ENCODE results near the gene RFPL2. TPM values are rescaled to one million over a fixed set of nuclear protein-coding genes. Genes with fewer than 3 reads are reported as not detected.
"Not testable (repeated sequence)": the region's sequence is repeated elsewhere in the genome, so short reads cannot be mapped to it uniquely, and the experiment has no call there.

The RFPL2 gene
- total RNA-seq, 1 donor: 0.10 TPM

DNA sequence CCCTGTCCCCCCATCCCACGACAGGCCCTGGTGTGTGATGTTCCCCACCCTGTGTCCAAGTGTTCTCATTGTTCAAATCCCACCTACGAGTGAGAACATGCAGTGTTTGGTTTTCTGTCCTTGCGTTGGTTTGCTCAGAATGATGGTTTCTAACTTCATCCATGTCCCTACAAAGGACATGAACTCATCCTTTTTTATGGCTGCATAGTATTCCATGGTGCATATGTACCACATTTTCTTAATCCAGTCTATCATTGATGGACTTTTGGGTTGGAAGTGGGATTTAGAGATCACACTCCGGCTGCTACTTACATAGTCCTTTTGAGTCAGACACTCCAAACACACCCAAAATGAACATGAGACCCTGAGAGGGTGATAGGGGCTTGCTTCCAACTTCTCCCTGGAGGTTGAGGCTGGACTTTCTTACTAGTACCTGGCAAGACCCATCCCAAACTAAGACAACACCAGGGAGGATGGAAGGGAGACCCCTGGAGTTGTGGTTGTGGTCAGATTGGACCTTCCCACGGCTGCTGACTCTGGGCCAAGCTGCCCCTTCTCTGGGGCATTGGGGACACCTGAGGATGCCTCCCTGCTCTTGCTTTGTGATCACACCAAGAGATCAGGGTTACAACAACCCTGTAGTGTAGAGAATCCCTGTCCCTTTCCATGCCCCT is 7.2 kb downstream of the RFPL2 start:
- H3K4me1 ChIP-seq (ENCODE audit: insufficient read depth, low read length): peaks cover 19% of the 10 kb centered on the region
- H3K4me3 ChIP-seq (ENCODE audit: low read length); H3K27me3 ChIP-seq (ENCODE audit: insufficient read depth, low read length); H3K9me3 ChIP-seq (ENCODE audit: low read depth, low read length): not testable (repeated sequence)

GRCh38 chr22:32195900-32196299 is 9.0 kb downstream of the RFPL2 start:
- H3K9me3 ChIP-seq (ENCODE audit: low read depth, low read length); H3K4me1 ChIP-seq (ENCODE audit: insufficient read depth, low read length); H3K4me3 ChIP-seq (ENCODE audit: low read length); H3K27me3 ChIP-seq (ENCODE audit: insufficient read depth, low read length): not testable (repeated sequence)

DNA sequence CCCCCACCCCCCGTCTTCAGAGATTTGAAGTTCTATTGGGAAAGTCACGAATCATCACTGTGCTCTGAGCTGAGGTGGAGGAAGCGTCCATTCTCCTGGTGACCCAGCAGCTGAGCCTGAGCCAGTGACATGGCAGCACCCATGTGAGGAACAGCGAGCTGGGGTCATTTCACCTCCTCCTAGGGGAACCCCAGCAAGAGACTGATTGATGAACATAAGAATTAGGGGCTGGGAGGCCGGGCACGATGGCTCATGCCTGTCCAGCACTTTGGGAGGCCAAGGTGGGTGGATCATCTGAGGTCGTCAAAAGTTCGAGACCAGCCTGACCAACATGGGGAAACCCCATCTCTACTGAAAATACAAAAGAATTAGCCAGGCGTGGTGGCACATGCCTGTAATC is 11.5 kb downstream of the RFPL2 start:
- not testable (repeated sequence) for H3K4me3 ChIP-seq (ENCODE audit: low read length); H3K4me1 ChIP-seq (ENCODE audit: insufficient read depth, low read length); H3K9me3 ChIP-seq (ENCODE audit: low read depth, low read length); H3K27me3 ChIP-seq (ENCODE audit: insufficient read depth, low read length)

DNA sequence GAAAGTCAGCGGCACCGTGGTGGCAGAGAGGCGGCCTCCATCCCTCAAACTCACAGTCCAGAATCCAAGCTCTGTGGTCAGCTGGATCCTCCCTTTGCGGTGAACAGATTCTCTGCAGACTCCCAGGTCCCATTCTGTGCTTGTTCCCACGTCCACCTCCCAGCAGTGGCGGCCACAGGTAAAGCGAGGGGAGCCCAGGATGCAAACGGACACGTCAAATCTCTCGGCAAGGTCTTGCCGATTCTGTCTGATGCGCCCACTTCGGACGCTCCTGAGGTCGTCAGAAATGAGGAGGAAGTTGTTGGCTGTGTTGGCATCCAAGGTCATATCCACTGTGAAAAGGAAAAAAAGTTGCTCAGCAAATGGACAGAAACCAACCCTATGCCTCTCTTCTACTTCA is 13.9 kb downstream of the RFPL2 start:
- H3K4me1 ChIP-seq (ENCODE audit: insufficient read depth, low read length); H3K4me3 ChIP-seq (ENCODE audit: low read length); H3K27me3 ChIP-seq (ENCODE audit: insufficient read depth, low read length); H3K9me3 ChIP-seq (ENCODE audit: low read depth, low read length): not testable (repeated sequence)

DNA sequence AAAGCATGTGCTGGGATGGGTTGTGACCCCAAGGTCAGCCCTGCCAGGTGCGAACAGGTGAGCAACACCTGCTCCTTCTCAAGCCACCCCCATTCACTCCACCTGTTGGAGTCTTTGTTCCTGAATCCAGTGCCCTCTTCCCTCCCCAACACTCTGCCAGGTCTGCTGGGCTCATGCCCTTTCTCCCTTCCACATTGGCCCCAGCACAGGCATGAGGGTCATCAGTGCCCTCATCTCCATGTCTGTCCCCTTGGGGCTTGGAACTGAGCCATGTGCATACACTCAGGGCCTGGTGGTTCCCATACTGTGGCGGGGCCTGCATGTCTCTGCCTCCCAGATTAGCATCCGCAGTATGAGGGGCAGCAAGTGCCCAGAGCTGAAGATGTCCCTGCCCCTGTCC is 19.1 kb downstream of the RFPL2 start:
- Histone ChIP-seq H3K9me3 (ENCODE audit: low read depth, low read length) (no peaks in the 10 kb centered on the region), H3K27me3 (ENCODE audit: insufficient read depth, low read length) (no peaks in the 10 kb centered on the region), H3K4me3 (ENCODE audit: low read length) (no peak overlapping the region), H3K4me1 (ENCODE audit: insufficient read depth, low read length) (no peaks in the 10 kb centered on the region)

DNA sequence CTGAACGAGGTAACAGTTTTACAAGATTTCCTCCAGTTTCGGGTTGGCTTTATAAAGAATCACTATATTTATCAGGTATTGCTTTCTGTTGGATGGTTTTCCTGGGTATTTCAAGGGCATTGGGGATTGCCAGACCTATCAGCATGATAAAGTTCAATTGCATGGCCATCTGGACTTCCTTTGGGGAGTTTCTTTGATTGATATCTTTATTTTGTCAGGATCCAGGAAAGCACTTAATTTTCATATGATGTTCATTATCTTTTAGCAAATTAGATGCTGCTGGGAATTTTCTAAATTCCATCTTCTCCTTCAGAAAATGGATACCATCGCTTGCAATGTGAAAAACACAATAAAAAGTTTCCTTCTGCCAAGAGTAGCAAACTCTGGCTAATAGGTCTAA is 21.2 kb downstream of the RFPL2 start:
- H3K27me3 ChIP-seq (ENCODE audit: insufficient read depth, low read length): peaks cover 3% of the 10 kb centered on the region

GRCh38 chr22:32181043-32181442 is 23.8 kb downstream of the RFPL2 start:
- H3K9me3 ChIP-seq (ENCODE audit: low read depth, low read length): no peaks in the 10 kb centered on the region
- no peak overlapping the region for H3K4me3 ChIP-seq (ENCODE audit: low read length)

More for the DNA sequence above, 21.2 kb downstream of the RFPL2 start:
- Histone ChIP-seq H3K4me1 (ENCODE audit: insufficient read depth, low read length) (no peaks in the 10 kb centered on the region), H3K9me3 (ENCODE audit: low read depth, low read length) (no peaks in the 10 kb centered on the region), H3K4me3 (ENCODE audit: low read length) (no peak overlapping the region)

GRCh38 chr22:32177221-32177765 is 27.6 kb downstream of the RFPL2 start:
- H3K4me3 ChIP-seq (ENCODE audit: low read length): no peak overlapping the region

More at GRCh38 chr22:32181043-32181442, 23.8 kb downstream of the RFPL2 start:
- Histone ChIP-seq H3K27me3 (ENCODE audit: insufficient read depth, low read length) (peaks cover 13% of the 10 kb centered on the region), H3K4me1 (ENCODE audit: insufficient read depth, low read length) (no peaks in the 10 kb centered on the region)

GRCh38 chr22:32175683-32176644 is 28.9 kb downstream of the RFPL2 start:
- Histone ChIP-seq H3K4me1 (ENCODE audit: insufficient read depth, low read length) (no peaks in the 10 kb centered on the region), H3K27me3 (ENCODE audit: insufficient read depth, low read length) (peaks cover 26% of the 10 kb centered on the region), H3K4me3 (ENCODE audit: low read length) (no peak overlapping the region), H3K9me3 (ENCODE audit: low read depth, low read length) (no peaks in the 10 kb centered on the region)

More at GRCh38 chr22:32177221-32177765, 27.6 kb downstream of the RFPL2 start:
- Histone ChIP-seq H3K27me3 (ENCODE audit: insufficient read depth, low read length) (peaks cover 26% of the 10 kb centered on the region), H3K9me3 (ENCODE audit: low read depth, low read length) (no peaks in the 10 kb centered on the region), H3K4me1 (ENCODE audit: insufficient read depth, low read length) (no peaks in the 10 kb centered on the region)

GRCh38 chr22:32175115-32175514 is 29.8 kb downstream of the RFPL2 start:
- no peaks in the 10 kb centered on the region for H3K9me3 ChIP-seq (ENCODE audit: low read depth, low read length)
- H3K27me3 ChIP-seq (ENCODE audit: insufficient read depth, low read length): peaks cover 23% of the 10 kb centered on the region
- no peaks in the 10 kb centered on the region for H3K4me1 ChIP-seq (ENCODE audit: insufficient read depth, low read length)
- no peak overlapping the region for H3K4me3 ChIP-seq (ENCODE audit: low read length)

DNA sequence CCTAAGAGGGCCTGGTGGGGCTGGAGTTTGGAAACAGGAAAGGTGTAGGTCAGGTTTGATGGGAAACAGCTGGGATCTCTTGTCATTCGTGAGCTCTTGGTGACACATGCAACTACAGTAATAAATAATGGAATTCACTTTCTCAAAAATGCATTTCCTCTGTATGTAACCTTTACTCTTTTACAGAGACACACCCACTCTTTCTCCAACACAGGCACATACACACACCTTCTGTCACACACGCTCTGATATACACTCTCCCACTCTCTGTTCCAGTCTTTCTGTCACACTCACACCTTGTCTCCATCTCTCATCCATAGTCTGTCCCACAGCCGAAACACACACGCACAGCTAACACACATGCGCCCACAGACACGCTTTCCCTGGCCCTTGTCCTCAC is 39.2 kb downstream of the RFPL2 start:
- Histone ChIP-seq H3K4me3 (ENCODE audit: low read length) (no peak overlapping the region), H3K4me1 (ENCODE audit: insufficient read depth, low read length) (peaks cover 24% of the 10 kb centered on the region), H3K9me3 (ENCODE audit: low read depth, low read length) (no peaks in the 10 kb centered on the region), H3K27me3 (ENCODE audit: insufficient read depth, low read length) (no peaks in the 10 kb centered on the region)

GRCh38 chr22:32164075-32164860 is 40.6 kb downstream of the RFPL2 start:
- Histone ChIP-seq H3K4me1 (ENCODE audit: insufficient read depth, low read length) (peaks cover 24% of the 10 kb centered on the region), H3K4me3 (ENCODE audit: low read length) (no peak overlapping the region), H3K27me3 (ENCODE audit: insufficient read depth, low read length) (no peaks in the 10 kb centered on the region), H3K9me3 (ENCODE audit: low read depth, low read length) (no peaks in the 10 kb centered on the region)

DNA sequence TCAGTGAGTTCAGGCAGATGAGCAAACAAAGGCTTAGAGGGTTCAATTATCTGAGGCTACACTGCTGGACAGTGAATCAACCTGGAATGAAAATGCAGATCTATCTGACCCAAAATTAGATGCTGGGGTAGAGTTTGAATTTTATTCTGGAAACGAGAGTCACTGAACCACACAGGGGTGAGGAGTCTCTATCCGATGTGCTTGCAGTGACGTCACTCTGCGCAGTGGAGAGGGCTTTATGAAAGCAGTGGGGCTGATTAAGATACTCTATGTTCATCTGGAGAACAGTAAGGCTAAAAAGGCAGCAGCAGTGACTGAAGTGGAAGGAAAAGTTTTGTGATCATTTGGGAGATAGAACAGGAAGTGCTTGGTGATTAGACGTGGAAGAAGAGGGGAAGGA is 44.5 kb downstream of the RFPL2 start:
- H3K27me3 ChIP-seq (ENCODE audit: insufficient read depth, low read length); H3K4me3 ChIP-seq (ENCODE audit: low read length); H3K9me3 ChIP-seq (ENCODE audit: low read depth, low read length): not testable (repeated sequence)
- H3K4me1 ChIP-seq (ENCODE audit: insufficient read depth, low read length): peaks cover 19% of the 10 kb centered on the region

- no peak within 1 kb of the TSS for H3K4me3 ChIP-seq (ENCODE audit: low read length)
- H3K27me3 ChIP-seq (ENCODE audit: insufficient read depth, low read length): no peaks in the 10 kb centered on the region
- peaks cover 5% of the 10 kb centered on the region for H3K4me1 ChIP-seq (ENCODE audit: insufficient read depth, low read length)
- H3K9me3 ChIP-seq (ENCODE audit: low read depth, low read length): no peaks in the 10 kb centered on the region
These were observed 46.0 kb downstream of the RFPL2 start, which contains the start of gene C22orf42 for GRCh38 chr22:32158712-32159533. TSS of gene C22orf42 (minus strand) at chr22:32159303. CDS start at chr22:32159215, 88 bp downstream.

Measured in mononuclear cell (primary cell).